NCI-H82 treated with DMSO at 0.1 percent for 48 hours (cell line): Measurements from ENCODE around the gene SLC6A18.

Source experiments
- DNase-seq: peaks from one replicate; lab custom pipeline; 2025; ENCODE audit not compliant: unreplicated experiment; lab: John Stamatoyannopoulos, UW

SLC6A18 gene, protein sequence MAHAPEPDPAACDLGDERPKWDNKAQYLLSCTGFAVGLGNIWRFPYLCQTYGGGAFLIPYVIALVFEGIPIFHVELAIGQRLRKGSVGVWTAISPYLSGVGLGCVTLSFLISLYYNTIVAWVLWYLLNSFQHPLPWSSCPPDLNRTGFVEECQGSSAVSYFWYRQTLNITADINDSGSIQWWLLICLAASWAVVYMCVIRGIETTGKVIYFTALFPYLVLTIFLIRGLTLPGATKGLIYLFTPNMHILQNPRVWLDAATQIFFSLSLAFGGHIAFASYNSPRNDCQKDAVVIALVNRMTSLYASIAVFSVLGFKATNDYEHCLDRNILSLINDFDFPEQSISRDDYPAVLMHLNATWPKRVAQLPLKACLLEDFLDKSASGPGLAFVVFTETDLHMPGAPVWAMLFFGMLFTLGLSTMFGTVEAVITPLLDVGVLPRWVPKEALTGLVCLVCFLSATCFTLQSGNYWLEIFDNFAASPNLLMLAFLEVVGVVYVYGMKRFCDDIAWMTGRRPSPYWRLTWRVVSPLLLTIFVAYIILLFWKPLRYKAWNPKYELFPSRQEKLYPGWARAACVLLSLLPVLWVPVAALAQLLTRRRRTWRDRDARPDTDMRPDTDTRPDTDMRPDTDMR

DNA sequence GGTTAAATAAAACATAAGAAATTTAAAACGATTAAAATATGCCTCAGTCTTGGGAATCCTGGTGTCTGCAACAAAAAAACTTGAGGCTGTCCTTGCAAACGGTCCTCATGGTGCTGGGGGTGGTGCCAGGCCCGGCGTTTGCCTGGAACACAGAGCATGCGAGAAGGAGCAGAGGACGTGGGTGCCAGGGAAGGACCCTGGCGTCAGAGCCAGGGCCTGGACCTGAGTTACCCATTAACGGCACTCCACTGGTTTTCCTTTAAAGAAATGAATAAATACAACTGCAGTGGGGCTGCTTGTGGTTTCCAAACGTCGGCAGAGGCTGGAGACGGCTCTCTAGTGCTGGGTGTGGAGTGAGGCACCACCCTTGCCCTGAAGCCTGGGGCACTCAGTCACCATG lies at the start of gene SLC6A18:
Gene SLC6A18 (plus strand): TSS at position 301 of the 400 bp plus-strand sequence. CDS start 97 bp downstream, at position 398.
- no peak for DNase-seq

DNA sequence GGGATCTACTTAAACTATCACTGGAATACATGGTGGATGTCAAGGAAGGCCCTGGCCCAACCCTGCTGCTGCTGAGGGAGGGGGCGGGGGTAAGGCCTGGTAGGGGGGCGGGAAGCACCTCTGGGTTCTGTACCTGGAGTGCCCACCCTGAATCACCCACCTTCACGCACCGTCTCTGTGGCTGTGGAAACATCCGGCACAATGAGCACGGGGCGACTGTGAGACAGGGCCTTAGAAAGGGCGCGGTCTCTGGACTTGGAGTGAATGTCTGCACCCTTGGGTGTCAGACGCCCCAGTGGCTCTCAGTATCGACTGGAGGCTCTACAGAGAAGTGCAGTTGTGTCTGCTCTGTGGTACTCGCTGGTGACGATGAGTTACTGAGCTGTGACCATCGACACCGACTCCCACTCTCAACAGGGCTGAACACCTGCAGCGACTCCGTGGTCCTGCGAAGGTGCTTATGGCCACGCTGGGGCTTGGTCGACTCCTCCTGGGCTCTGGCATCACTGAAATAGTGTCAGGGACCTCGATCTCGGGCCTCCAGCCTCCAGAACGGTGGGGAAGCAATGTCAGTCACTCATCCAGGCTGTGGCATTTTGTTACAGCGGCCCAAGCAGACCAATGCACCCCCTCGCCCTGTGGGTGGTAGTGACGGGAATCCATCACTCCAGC lies 49.2 kb upstream of the SLC6A18 start:
- DNase-seq, result no peak

DNA sequence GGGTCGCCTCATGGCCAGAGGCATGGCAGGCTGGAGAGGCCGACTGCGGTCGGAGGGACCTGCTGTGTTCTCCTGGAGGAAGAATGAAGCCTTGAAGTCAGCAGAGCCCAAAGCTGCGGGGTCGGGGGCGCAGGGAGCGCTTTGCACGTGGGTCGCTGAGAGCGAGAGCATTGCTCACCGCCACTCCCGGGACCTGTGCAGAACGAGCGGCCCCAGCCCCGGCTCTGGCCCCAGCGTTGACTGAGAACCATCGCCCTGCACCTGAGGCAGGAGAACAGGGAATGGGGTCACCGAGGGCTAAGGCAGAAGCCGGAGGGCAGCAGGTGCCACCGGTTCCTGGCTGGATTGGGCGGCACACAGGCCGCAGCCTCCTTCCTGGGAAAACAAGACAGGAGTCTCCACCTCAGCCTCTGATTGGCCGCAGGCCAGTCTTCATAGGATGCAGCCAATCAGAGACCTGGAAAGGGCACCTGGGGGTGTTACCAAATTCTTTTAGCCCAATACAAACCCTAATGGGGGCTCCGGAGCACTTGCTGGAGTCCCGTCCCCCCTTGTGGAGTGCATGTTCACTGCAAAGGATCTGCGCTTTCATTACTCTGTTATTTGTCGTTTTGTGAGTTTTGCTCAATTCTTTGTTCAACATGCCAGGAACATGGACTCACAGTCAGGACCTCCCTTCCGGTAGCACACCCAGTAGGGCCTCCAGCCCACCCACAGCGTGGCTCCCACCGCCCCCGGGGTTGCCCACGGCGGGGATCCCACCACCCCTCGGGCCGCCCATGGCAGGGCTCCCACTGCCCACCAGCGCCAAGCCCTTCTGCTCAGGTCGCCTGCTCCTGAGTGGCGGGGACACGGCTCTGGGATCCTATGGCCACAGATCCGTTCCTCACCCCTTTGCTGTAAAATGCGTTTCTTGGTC lies 48.4 kb upstream of the SLC6A18 start:
- no peak for DNase-seq

DNA sequence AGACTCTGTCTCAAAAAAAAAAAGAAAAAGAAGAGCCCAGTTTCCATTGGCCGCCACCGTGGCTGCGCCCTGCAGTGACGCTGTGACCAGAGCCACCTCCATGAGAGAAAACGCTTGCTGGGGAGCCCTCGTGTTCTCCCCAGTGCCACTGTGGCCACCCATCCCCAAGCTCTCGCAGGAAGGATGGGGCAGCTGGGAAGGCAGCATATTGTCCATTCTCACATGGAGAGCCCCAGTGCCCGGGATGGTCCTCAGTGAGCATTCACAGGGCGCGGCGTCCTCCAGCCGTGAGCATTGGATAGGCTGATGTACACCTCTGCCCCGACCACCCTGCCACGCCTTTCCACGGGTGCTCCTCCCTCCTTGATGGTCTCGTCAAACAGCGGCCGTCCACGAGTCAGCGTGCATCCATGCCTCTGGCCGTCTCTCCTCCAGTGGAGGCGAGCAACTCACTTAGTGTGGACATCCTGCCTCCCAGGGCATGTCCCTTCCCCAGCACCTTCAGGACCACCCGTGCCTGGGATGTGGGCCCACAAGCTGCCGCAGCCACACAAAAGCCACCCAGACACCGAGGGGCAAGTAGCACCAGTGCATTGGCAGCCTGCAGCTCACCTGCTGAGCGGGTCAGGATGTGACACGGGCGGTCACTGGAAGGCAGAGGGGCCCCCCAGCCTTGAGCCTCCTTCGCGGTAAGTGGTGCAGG lies 47.2 kb upstream of the SLC6A18 start:
- DNase-seq, result no peak

- DNase-seq, result no peak
Measured at GRCh38 chr5:1178529-1179382, 46.4 kb upstream of the SLC6A18 start.

GRCh38 chr5:1179383-1179715 lies 45.8 kb upstream of the SLC6A18 start:
- DNase-seq, result no peak

DNA sequence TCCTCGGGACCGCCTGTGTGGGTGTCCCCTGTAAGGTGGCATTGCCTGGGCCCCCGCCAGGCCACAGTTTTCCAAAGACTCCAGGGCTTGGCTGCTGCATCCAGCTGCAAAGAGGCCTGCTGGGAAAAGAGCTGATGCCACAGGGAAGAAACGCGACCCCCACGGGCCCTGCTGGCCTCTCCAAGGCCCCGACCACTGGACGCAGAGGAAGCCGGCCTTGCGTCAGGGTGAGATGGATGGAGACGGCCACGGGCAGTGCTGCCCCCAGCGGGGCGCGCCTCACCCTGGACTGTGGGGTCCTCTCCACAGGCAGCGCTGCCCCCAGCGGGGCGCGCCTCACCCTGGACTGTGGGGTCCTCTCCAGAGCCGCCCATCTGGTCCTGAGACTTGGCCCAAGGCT lies 45.1 kb upstream of the SLC6A18 start:
- no peak for DNase-seq

- DNase-seq, result no peak
Measured at GRCh38 chr5:1180841-1181271, 44.3 kb upstream of the SLC6A18 start.

GRCh38 chr5:1181451-1182359 lies 43.5 kb upstream of the SLC6A18 start:
- DNase-seq, result no peak

DNA sequence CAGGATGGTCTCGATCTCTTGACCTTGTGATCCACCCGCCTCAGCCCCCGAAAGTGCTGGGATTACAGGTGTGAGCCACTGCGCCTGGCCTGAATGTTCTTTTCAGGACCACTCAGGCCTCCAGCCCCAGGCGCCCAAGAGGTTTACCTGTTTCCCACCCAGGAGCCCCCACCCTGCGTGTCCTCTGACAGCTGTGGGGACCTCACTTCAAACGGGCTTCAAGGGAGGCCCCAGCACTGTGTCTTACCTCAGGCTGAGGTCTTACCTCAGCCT lies 42.9 kb upstream of the SLC6A18 start:
- DNase-seq, result no peak

GRCh38 chr5:1182633-1183423 lies 42.4 kb upstream of the SLC6A18 start:
- DNase-seq, result no peak

DNA sequence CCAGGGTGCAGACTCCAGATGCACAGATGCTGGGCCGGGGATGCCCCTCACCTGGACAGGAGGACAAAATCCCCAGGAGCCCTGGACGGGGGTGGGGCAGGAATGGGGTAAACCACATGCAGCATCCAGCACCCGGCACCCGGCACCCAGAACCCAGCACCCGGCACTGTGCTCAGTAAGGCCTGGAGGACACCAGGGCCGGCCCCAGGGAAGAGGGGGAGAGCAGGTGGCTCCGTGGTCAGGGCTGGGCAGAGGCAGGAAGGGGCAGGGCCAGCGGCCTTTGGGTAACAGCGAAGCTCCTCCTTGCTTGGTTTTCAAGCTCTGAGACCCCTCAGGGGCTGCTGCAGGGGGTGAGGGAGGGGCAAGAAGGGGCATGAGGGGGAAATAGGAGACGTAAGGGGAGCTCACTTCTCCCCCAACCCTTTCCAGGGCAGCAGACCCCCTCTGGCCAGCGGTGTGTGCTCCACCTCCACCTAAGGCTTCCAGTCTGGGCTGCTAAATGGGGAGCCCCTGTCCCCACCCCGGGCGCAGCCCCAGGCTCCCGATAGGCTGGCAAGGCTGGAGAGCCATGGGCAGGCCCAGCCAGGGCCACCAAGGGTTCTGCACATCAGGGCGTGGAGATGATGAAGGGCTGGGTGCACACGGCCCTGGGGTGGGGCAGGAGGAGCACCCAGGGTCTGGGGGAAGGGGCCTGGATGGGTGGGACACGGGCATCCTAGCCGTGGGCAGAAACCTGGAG lies 41.6 kb upstream of the SLC6A18 start:
- DNase-seq, result no peak

- no peak for DNase-seq
Measured at GRCh38 chr5:1184163-1184470, 41.1 kb upstream of the SLC6A18 start.

DNA sequence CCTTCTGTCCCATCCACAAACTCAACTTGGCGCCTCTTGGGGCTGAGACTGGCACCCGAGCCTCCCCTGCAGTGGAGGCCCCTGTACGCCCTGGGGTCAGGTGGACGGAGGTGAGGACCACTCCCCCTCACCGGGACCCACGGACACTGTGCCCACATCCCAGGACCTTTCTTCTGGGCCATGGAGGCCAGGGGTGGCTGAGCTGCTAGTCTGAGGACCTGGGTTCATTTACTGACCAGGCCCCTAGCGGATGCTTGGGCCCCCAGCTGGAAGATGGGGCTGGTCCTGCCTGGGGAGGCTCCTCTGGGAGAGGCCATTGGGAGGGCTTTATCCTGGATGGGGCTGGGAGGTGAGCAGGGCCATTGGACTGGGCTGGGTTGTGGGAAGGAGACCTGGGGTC lies 40.7 kb upstream of the SLC6A18 start:
- DNase-seq, result no peak

GRCh38 chr5:1185038-1185627 lies 40.0 kb upstream of the SLC6A18 start:
- no peak for DNase-seq

DNA sequence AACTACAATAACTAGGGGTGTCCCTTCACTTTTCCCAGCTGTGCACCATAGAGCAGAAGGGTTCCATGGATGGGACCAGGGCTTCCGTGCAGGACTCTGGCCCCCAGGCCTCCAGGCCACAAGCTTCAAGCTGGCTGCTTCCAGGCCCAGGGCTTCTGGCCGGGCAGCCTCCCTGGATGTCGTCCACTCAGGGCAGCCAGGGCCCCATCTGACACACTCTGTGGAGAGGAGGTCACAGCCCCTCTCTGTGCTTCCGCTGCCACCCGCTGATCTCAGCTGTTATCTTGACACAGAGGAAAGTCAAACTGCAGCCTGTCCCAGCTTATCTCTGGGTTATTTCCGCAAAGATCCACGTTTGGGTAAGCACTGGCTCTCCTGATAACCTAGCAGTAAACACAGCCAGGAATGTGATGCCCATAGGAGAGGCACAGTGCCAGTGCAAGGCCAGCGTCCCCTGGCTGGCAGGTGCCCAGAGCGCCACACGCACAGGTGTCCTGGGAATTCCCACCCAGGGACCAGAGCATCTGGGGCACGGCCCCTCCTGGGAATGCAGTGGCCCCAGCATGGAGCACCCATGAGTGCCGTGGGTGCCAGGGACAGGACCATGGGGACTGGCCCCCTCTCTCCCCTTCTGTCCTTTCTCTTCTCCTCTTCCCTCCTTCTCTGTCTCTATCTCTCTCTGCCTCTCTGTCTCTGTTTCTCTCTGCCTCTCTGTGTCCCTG lies 39.4 kb upstream of the SLC6A18 start:
- no peak for DNase-seq
